Parathyroid adenoma (tissue), 2 donors: ENCODE results near the gene DEFB118.

Experiments
- H2AFZ ChIP-seq: fragments of 300-600 bp; sonication (generic); one replicate; pipeline ENCODE4 v1.7.0; 2017; ENCODE audit warnings: antibody characterized with exemption, mild to moderate bottlenecking
- H3K27ac ChIP-seq: fragments of 300-600 bp; sonication (generic); one replicate; pipeline ENCODE4 v1.7.0; 2017
- H3K27me3 ChIP-seq: fragments of 300-600 bp; sonication (generic); one replicate; pipeline ENCODE4 v1.7.0; 2017; ENCODE audit warnings: low read length; ENCODE audit not compliant: control insufficient read depth, insufficient read depth
- H3K36me3 ChIP-seq: fragments of 300-600 bp; sonication (generic); one replicate; pipeline ENCODE4 v1.7.0; 2017; ENCODE audit warnings: low read length; ENCODE audit not compliant: control insufficient read depth, insufficient read depth
- H3K4me1 ChIP-seq: fragments of 300-600 bp; sonication (generic); one replicate; pipeline ENCODE4 v1.7.0; 2017; ENCODE audit warnings: control low read depth
- H3K4me2 ChIP-seq: fragments of 300-600 bp; sonication (generic); one replicate; pipeline ENCODE4 v1.7.0; 2017; ENCODE audit warnings: low read length
- H3K4me3 ChIP-seq: fragments of 300-600 bp; sonication (generic); one replicate; pipeline ENCODE4 v1.7.0; 2017; ENCODE audit warnings: low read depth, low read length
- H3K79me2 ChIP-seq: fragments of 300-600 bp; sonication (generic); one replicate; pipeline ENCODE4 v1.7.0; 2017; ENCODE audit warnings: control low read depth
- H3K9ac ChIP-seq: fragments of 300-600 bp; sonication (generic); one replicate; pipeline ENCODE4 v1.7.0; 2017; ENCODE audit warnings: mild to moderate bottlenecking
- H3K9me3 ChIP-seq: fragments of 300-600 bp; sonication (generic); one replicate; pipeline ENCODE4 v1.7.0; 2017; ENCODE audit warnings: low read length; ENCODE audit not compliant: control insufficient read depth
- CTCF ChIP-seq: fragments of 300-600 bp; sonication (generic); IDR thresholded peaks from one replicate; pipeline ENCODE4 v1.7.0; 2017; ENCODE audit warnings: antibody characterized with exemption, mild to moderate bottlenecking
- donor health status: primary hyperparathyroidism.

Gene DEFB118

GRCh38 chr20:31394900-31395299 lies 26.5 kb downstream of the DEFB118 start:
- Histone ChIP-seq H3K36me3 (no peaks in the 10 kb centered on the region), H3K9me3 (no peaks in the 10 kb centered on the region), H3K4me1 (no peaks in the 10 kb centered on the region), H3K79me2 (no peaks in the 10 kb centered on the region), H3K27ac (no peak overlapping the region), H3K9ac (no peak overlapping the region), H2AFZ (no peak overlapping the region), H3K4me3 (no peak overlapping the region), H3K4me2 (no peak overlapping the region), H3K27me3 (no peaks in the 10 kb centered on the region)
- TF ChIP-seq CTCF, result no peak

- no peak overlapping the region for H3K4me3 ChIP-seq
- no peak for TF ChIP-seq CTCF
These were observed 35.5 kb downstream of the DEFB118 start for GRCh38 chr20:31403886-31404285.

GRCh38 chr20:31406115-31406514 lies 37.7 kb downstream of the DEFB118 start, which contains the start of gene DEFB121:
Gene DEFB121, minus strand, starts transcription at chr20:31406215. Its CDS starts 63 bp downstream, at chr20:31406152.
- no peaks in the 10 kb centered on the region for H3K27me3 ChIP-seq
- no peaks in the 10 kb centered on the region for H3K36me3 ChIP-seq
- H3K27ac ChIP-seq, result no peak within 1 kb of the TSS
- no peak within 1 kb of the TSS for H3K9ac ChIP-seq
- H3K4me2 ChIP-seq, result no peak within 1 kb of the TSS
- no peak within 1 kb of the TSS for H2AFZ ChIP-seq
- H3K79me2 ChIP-seq, result no peaks in the 10 kb centered on the region
- no peak for TF ChIP-seq CTCF
- no peak within 1 kb of the TSS for H3K4me3 ChIP-seq
- no peaks in the 10 kb centered on the region for H3K9me3 ChIP-seq
- H3K4me1 ChIP-seq, result no peaks in the 10 kb centered on the region

More at GRCh38 chr20:31403886-31404285, 35.5 kb downstream of the DEFB118 start:
- Histone ChIP-seq H3K36me3 (no peaks in the 10 kb centered on the region), H3K27ac (no peak overlapping the region), H3K4me2 (no peak overlapping the region), H3K4me1 (no peaks in the 10 kb centered on the region), H3K79me2 (no peaks in the 10 kb centered on the region), H3K9me3 (no peaks in the 10 kb centered on the region), H2AFZ (no peak overlapping the region), H3K27me3 (no peaks in the 10 kb centered on the region), H3K9ac (no peak overlapping the region)

- H2AFZ ChIP-seq, result no peak overlapping the region
- no peak overlapping the region for H3K27ac ChIP-seq
- no peak overlapping the region for H3K9ac ChIP-seq
- no peaks in the 10 kb centered on the region for H3K4me1 ChIP-seq
- no peak overlapping the region for H3K4me3 ChIP-seq
- H3K27me3 ChIP-seq, result no peaks in the 10 kb centered on the region
- no peak for TF ChIP-seq CTCF
- no peaks in the 10 kb centered on the region for H3K79me2 ChIP-seq
- no peaks in the 10 kb centered on the region for H3K9me3 ChIP-seq
- H3K4me2 ChIP-seq, result no peak overlapping the region
- H3K36me3 ChIP-seq, result no peaks in the 10 kb centered on the region
These were observed 41.6 kb downstream of the DEFB118 start for GRCh38 chr20:31410011-31410410.

- no peaks in the 10 kb centered on the region for H3K79me2 ChIP-seq
- TF ChIP-seq CTCF, result no peak
- no peaks in the 10 kb centered on the region for H3K36me3 ChIP-seq
These were observed 46.0 kb downstream of the DEFB118 start for GRCh38 chr20:31414381-31414780.

More at GRCh38 chr20:31414381-31414780, 46.0 kb downstream of the DEFB118 start:
- Histone ChIP-seq H3K27ac (no peak overlapping the region), H3K4me1 (no peaks in the 10 kb centered on the region), H3K27me3 (no peaks in the 10 kb centered on the region), H3K9me3 (no peaks in the 10 kb centered on the region), H2AFZ (no peak overlapping the region), H3K4me2 (no peak overlapping the region), H3K4me3 (no peak overlapping the region), H3K9ac (no peak overlapping the region)
